Endothelial cell of umbilical vein (primary cell): ENCODE measurements around the gene CDK6. TPM values are rescaled to one million over a fixed set of nuclear protein-coding genes. Genes with fewer than 3 reads are reported as not detected.

ENCODE experiments used
- BruUV-seq: library from RNA; stranded (reverse); fragments of 400-500 nt; replicated peaks from 2 replicates; lab custom pipeline; 2021; lab: Mats Ljungman, UMichigan
- CTCF ChIA-PET: fragments of 300-600, 350-600 bp; sonication (Branson Sonifier 250); formaldehyde crosslinking; loops from one replicate; lab custom pipeline; 2021; ENCODE audit warnings: antibody characterized with exemption, inconsistent platforms; lab: Charles Lee
- POLR2A ChIA-PET: fragments of 300-600, 350-600 bp; sonication (Branson Sonifier 250); formaldehyde crosslinking; loops from one replicate; lab custom pipeline; 2021; ENCODE audit warnings: antibody characterized with exemption, inconsistent platforms; lab: Charles Lee
- DNase-seq: peaks from one replicate; pipeline ENCODE4 v3.0.0-alpha.2; 2011; ENCODE audit warnings: low read depth, low spot score
- FAIRE-seq: peaks from 2 replicates; lab custom pipeline; 2011; peaks lifted over from hg19 to GRCh38; lab: Jason Lieb, UNC
- H2AFZ ChIP-seq: 2 replicates; pipeline ENCODE4 v1.6.0; 2012; ENCODE audit warnings: low read depth, low read length, control low read depth, inconsistent platforms
- H3K27ac ChIP-seq: 2 replicates; pipeline ENCODE4 v1.5.1; 2011; ENCODE audit warnings: low read depth, mild to moderate bottlenecking, control low read depth, low read length, moderate library complexity; ENCODE audit not compliant: insufficient read depth
- H3K27me3 ChIP-seq, 2 experiments: 2 replicates each; pipeline versions ENCODE4 v1.6.0 to v1.6.1; 2011; ENCODE audit warnings: low read length in 2 of 2, mixed read lengths in 1 of 2; ENCODE audit not compliant: control insufficient read depth in 2 of 2, insufficient read depth in 2 of 2
- H3K36me3 ChIP-seq, 2 experiments: 2 replicates in 1 of 2; 3 replicates in 1 of 2; pipeline ENCODE4 v1.5.1; 2011; ENCODE audit warnings: low read length in 2 of 2, mild to moderate bottlenecking in 1 of 2, moderate library complexity in 1 of 2; ENCODE audit not compliant: control insufficient read depth in 2 of 2, insufficient read depth in 2 of 2; ENCODE audit errors: extremely low read depth in 1 of 2
- H3K4me1 ChIP-seq: 3 replicates; pipeline ENCODE4 v1.5.1; 2011; ENCODE audit warnings: mild to moderate bottlenecking, low read length; ENCODE audit not compliant: control insufficient read depth, insufficient read depth; ENCODE audit errors: extremely low read depth
- H3K4me2 ChIP-seq: 2 replicates; pipeline ENCODE4 v1.6.1; 2011; ENCODE audit warnings: low read length, control low read depth, mixed read lengths; ENCODE audit not compliant: insufficient read depth
- H3K4me3 ChIP-seq, 3 experiments: fragments of 200-600 bp in 1 of 3; sonication (generic), shearing (Covaris generic) in 1 of 3; replicated peaks in 1 of 3; 2 replicates each; pipeline ENCODE4 v1.5.1; 2011 to 2016; ENCODE audit warnings: control low read depth in 3 of 3, low read length in 3 of 3, mild to moderate bottlenecking in 2 of 3, inconsistent platforms in 1 of 3, low read depth in 1 of 3, moderate library complexity in 1 of 3; ENCODE audit not compliant: insufficient read depth in 1 of 3
- H3K79me2 ChIP-seq: 2 replicates; pipeline ENCODE4 v1.6.0; 2012; ENCODE audit warnings: low read length, inconsistent platforms; ENCODE audit not compliant: control insufficient read depth, insufficient read depth
- H3K9ac ChIP-seq: replicated peaks from 2 replicates; pipeline ENCODE3; 2011; ENCODE audit warnings: low read length, control low read depth; ENCODE audit not compliant: insufficient read depth; ENCODE audit errors: extremely low read depth
- H3K9me1 ChIP-seq: replicated peaks from 3 replicates; pipeline ENCODE4 v1.6.0; 2011; ENCODE audit warnings: mild to moderate bottlenecking, low read length; ENCODE audit not compliant: control insufficient read depth, insufficient read depth; ENCODE audit errors: extremely low read depth
- H3K9me3 ChIP-seq: replicated peaks from 2 replicates; pipeline ENCODE4 v1.5.1; 2012; ENCODE audit warnings: low read length, inconsistent platforms; ENCODE audit not compliant: control insufficient read depth, insufficient read depth
- H4K20me1 ChIP-seq: replicated peaks from 2 replicates; pipeline ENCODE3; 2011; ENCODE audit warnings: mild to moderate bottlenecking, low read length; ENCODE audit not compliant: control insufficient read depth, insufficient read depth; ENCODE audit errors: extremely low read depth
- CTCF ChIP-seq, 2 donors: IDR thresholded peaks; 1 replicate in 1 of 2; 2 replicates in 1 of 2; pipeline ENCODE4 v1.5.1; 2011; ENCODE audit warnings: low read length in 2 of 2, mild to moderate bottlenecking in 2 of 2, moderate library complexity in 2 of 2, control low read depth in 1 of 2, inconsistent platforms in 1 of 2, low read depth in 1 of 2; ENCODE audit not compliant: insufficient read depth in 1 of 2; ENCODE audit errors: extremely low read depth in 1 of 2
- EZH2 ChIP-seq: IDR thresholded peaks from 2 replicates; pipeline ENCODE4 v1.6.1; 2012; ENCODE audit warnings: borderline replicate concordance, low read depth, mild to moderate bottlenecking, moderate library complexity, low read length, inconsistent platforms; ENCODE audit not compliant: severe bottlenecking
- FOS ChIP-seq: IDR thresholded peaks from 2 replicates; pipeline ENCODE4 v1.6.1; 2011; ENCODE audit warnings: mild to moderate bottlenecking, low read length, moderate library complexity, borderline replicate concordance; ENCODE audit not compliant: insufficient read depth
- GATA2 ChIP-seq: IDR thresholded peaks from 2 replicates; pipeline ENCODE4 v1.7.0; 2011; ENCODE audit warnings: low read depth, mild to moderate bottlenecking, moderate library complexity, mixed read lengths, low read length; ENCODE audit not compliant: insufficient read length, insufficient read depth
- JUN ChIP-seq: IDR thresholded peaks from 2 replicates; pipeline ENCODE4 v1.6.1; 2011; ENCODE audit warnings: borderline replicate concordance, low read depth; ENCODE audit not compliant: insufficient read length, insufficient read depth
- MYC ChIP-seq: IDR thresholded peaks from one replicate; pipeline ENCODE4 v1.6.1; 2011; ENCODE audit warnings: mild to moderate bottlenecking, low read depth, low read length
- POLR2A ChIP-seq: IDR thresholded peaks from 2 replicates; pipeline ENCODE4 v1.6.1; 2012; ENCODE audit warnings: low read depth, mild to moderate bottlenecking, control low read depth, low read length
- POLR2AphosphoS5 ChIP-seq: IDR thresholded peaks from 2 replicates; pipeline ENCODE4 v1.6.1; 2012; ENCODE audit warnings: low read depth, mild to moderate bottlenecking, control low read depth, low read length, moderate library complexity; ENCODE audit not compliant: insufficient read depth
- dilution Hi-C: fragments of 300-500 bp; cut with MboI; formaldehyde crosslinking; loops from one replicate; pipeline ENCODE4 v1.15.0; 2019; ENCODE audit warnings: low sequenced_read_pairs; ENCODE audit not compliant: extremely low pct_ligation_motif_present
- intact Hi-C: fragments of 100-400 bp; cut with micrococcal nuclease; formaldehyde crosslinking; loops from one replicate; pipeline ENCODE4 v1.10.0; 2022
- polyA plus RNA-seq, 4 experiments: library from polyadenylated mRNA; depleted of rRNA in 3 of 4; stranded (reverse) in 3 of 4; unstranded in 1 of 4; fragments of >200 nt; gene quantifications; 2 replicates each; pipeline versions ENCODE4 v1.2.1 to v1.2.3, GENCODE V29; 2011 to 2012; ENCODE audit warnings: missing spikeins in 1 of 4
- total RNA-seq: library from RNA; stranded (reverse); gene quantifications from 2 replicates; pipeline ENCODE4 v1.2.3, GENCODE V29; 2021
- TF ChIP-seq, protein P1 (sequence below): IDR thresholded peaks from 2 replicates; pipeline ENCODE4 v1.6.1; 2011; ENCODE audit not compliant: insufficient read depth, insufficient read length

The CDK6 gene
- total and polyA plus RNA-seq, 2 donors (not counting 3 experiments of a cell fraction or from before 2014, with no cell fraction given) = 6.0 to 28.2 TPM

GRCh38 chr7:92737706-92738105 lies 98.7 kb downstream of the CDK6 start:
- intact Hi-C loops = no loop called here
- CTCF ChIA-PET = no interaction called here
- no peak for DNase-seq

More at GRCh38 chr7:92737706-92738105, 98.7 kb downstream of the CDK6 start:
- H3K9me1 ChIP-seq = no peaks in the 10 kb centered on the region
- H2AFZ ChIP-seq = no peak overlapping the region
- H3K4me1 ChIP-seq = peaks cover 4% of the 10 kb centered on the region
- H3K27me3 ChIP-seq = no peaks in the 10 kb centered on the region
- TF ChIP-seq CTCF (IDR thresholded peaks at IDR 0.05; ENCODE audit: extremely low read depth in 1 of 2, insufficient read depth in 1 of 2, low read depth in 1 of 2, low read length in 2 of 2) (no peak), POLR2AphosphoS5 (no peak), JUN (no peak), EZH2 (no peak), FOS (no peak), MYC (no peak), GATA2 (no peak), POLR2A (no peak)
- TF ChIP-seq, protein P1, sequence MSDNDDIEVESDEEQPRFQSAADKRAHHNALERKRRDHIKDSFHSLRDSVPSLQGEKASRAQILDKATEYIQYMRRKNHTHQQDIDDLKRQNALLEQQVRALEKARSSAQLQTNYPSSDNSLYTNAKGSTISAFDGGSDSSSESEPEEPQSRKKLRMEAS = no peak
- POLR2A ChIA-PET = interaction anchor here (0.5 kb wide), 1 partner anchor 73 kb away, joined by 4 read pairs; no protein-coding TSS in a partner anchor
- H3K36me3 ChIP-seq = no peaks in the 10 kb centered on the region
- no TSS peak for BruUV-seq
- H3K4me3 ChIP-seq = no peak overlapping the region
- H3K79me2 ChIP-seq = peaks cover 2% of the 10 kb centered on the region
- no peaks in the 10 kb centered on the region for H4K20me1 ChIP-seq
- no peak overlapping the region for H3K27ac ChIP-seq
- no peaks in the 10 kb centered on the region for H3K9me3 ChIP-seq
- no peak for FAIRE-seq
- dilution Hi-C loops = no loop called here
- H3K9ac ChIP-seq = no peak overlapping the region
- H3K4me2 ChIP-seq = no peak overlapping the region
